Transverse colon (tissue), 3 donors: ENCODE measurements around the gene C17orf75.

Experiments used
- CTCF ChIP-seq, 5 experiments: fragments of 200-600 bp in 3 of 5; fragments of 450-650 bp in 2 of 5; sonication (generic) in 3 of 5; IDR thresholded peaks; 1 replicate in 2 of 5; 2 replicates in 3 of 5; pipeline ENCODE4 v1.5.1; 2016 to 2017; ENCODE audit warnings: antibody characterized with exemption in 5 of 5, inconsistent platforms in 3 of 5, mild to moderate bottlenecking in 2 of 5, moderate library complexity in 1 of 5
- EP300 ChIP-seq: sonication (generic); formaldehyde crosslinking; IDR thresholded peaks from one replicate; pipeline ENCODE4 v1.6.1; 2017; ENCODE audit warnings: antibody characterized with exemption, low read depth

GRCh38 chr17:32385971-32386370 is 44.0 kb upstream of the C17orf75 start:
- TF ChIP-seq CTCF (IDR thresholded peaks at IDR 0.05) (no peak), EP300 (no peak)
